Body of pancreas (tissue), 4 donors: ENCODE results near the gene MAGI1. TPM values are rescaled to one million over a fixed set of nuclear protein-coding genes. Genes with fewer than 3 reads are reported as not detected.
A peak's percentile ranks its signal among the peaks of the same experiment; 100 is the strongest.

Experiments
- ATAC-seq: fragments of 150-250 bp; one replicate; pipeline ENCODE4 v1.9.1; 2016
- DNase-seq, 4 donors: peaks; one replicate each; pipeline ENCODE4 v3.0.0-alpha.2; 2019
- H3K27ac ChIP-seq, 4 donors: fragments of 200-600 bp; sonication (generic); 1 replicate in 3 of 4; 2 replicates in 1 of 4; pipeline versions ENCODE4 v1.5.1 to v1.6.1; 2016 to 2019; ENCODE audit warnings: mild to moderate bottlenecking in 1 of 4, mixed read lengths in 1 of 4, moderate library complexity in 1 of 4
- H3K27me3 ChIP-seq, 2 donors: fragments of 200-600 bp; sonication (generic); one replicate each; pipeline ENCODE4 v1.6.0; 2016; ENCODE audit warnings: mild to moderate bottlenecking in 1 of 2
- H3K36me3 ChIP-seq, 2 donors: fragments of 200-600 bp; sonication (generic); replicated peaks in 1 of 2; 2 replicates each; pipeline ENCODE4 v1.5.1; 2016; ENCODE audit warnings: low read depth in 2 of 2; ENCODE audit not compliant: insufficient read depth in 1 of 2
- H3K4me1 ChIP-seq: fragments of 200-600 bp; sonication (generic); one replicate; pipeline ENCODE4 v1.6.0; 2016
- H3K4me3 ChIP-seq, 2 donors: fragments of 200-600 bp; sonication (generic); 1 replicate in 1 of 2; 2 replicates in 1 of 2; pipeline ENCODE4 v1.5.1; 2016 to 2019
- H3K9me3 ChIP-seq, 3 donors: fragments of 200-600 bp; sonication (generic); 1 replicate in 2 of 3; 2 replicates in 1 of 3; pipeline ENCODE4 v1.5.1; 2016
- CTCF ChIP-seq, 7 experiments: fragments of 450-650 bp in 4 of 7; fragments of 200-600 bp in 3 of 7; sonication (generic) in 3 of 7; IDR thresholded peaks; one replicate each; pipeline ENCODE4 v1.5.1; 2016 to 2019; ENCODE audit warnings: antibody characterized with exemption in 7 of 7
- POLR2A ChIP-seq, 3 donors: fragments of 450-650 bp; IDR thresholded peaks; one replicate each; pipeline ENCODE4 v1.6.1; 2016; ENCODE audit warnings: antibody characterized with exemption in 3 of 3, mild to moderate bottlenecking in 2 of 3
- WGBS, 2 donors: methylation state at CpG; one replicate each; pipeline ENCODE4 v1.1.5; 2017; 5-methylcytosine and 5-hydroxymethylcytosine counted together
- intact Hi-C: fragments of 100-400 bp; cut with DNase I; formaldehyde crosslinking; loops from one replicate; pipeline ENCODE4 v1.15.1; 2023
- total RNA-seq, 2 donors: library from RNA; depleted of rRNA; stranded (reverse); fragments of >200 nt; gene quantifications; one replicate each; pipeline ENCODE4 v1.1.0, GENCODE V29; 2016

MAGI1 gene
- total RNA-seq, 2 donors from 2014 or later: 44.2 to 63.6 TPM

DNA sequence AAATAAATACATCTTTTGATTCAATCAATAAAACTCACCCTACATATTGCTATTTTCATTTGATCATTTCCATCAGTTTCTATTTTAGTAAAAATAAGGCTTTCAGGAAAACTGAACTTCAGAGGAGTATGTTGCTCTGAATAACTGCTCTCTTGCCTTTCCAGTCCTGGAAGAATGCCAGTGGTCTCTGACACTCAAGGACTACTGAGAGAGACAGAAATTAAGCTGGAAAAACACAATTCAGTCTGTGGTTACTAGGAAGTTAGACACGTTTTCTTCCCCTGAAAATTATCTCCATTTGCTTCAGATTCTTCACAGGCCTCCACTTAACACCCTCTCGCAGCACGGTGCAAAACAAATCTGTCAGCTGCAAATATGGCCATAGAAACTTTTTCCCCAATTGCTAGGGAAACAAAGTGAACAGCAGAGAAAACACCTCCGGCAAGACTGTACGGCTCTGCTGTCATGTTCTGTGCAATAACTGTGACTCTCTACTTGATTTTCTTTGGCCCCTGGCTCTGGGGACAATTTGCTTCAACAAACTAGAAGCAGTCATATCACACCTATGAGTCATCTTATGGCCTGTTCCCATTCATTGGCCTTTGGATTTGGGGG lies 353.0 kb downstream of the MAGI1 start:
- intact Hi-C loops: no loop called here
- ATAC-seq (no peak), DNase-seq (peak in 3 of 4 donors; percentile 22 to 47 (median 31))
- Histone ChIP-seq H3K27ac (no peak overlapping the region), H3K4me1 (peaks cover 9% of the 10 kb centered on the region), H3K27me3 (no peaks in the 10 kb centered on the region), H3K36me3 (no peaks in the 10 kb centered on the region), H3K9me3 (no peaks in the 10 kb centered on the region), H3K4me3 (no peak overlapping the region)
- 52 to 54% methylated on average over 5 of the region's 5 CpGs for WGBS, 2 donors
- TF ChIP-seq POLR2A (IDR thresholded peaks at IDR 0.05) (no peak), CTCF (IDR thresholded peaks at IDR 0.05) (no peak)

DNA sequence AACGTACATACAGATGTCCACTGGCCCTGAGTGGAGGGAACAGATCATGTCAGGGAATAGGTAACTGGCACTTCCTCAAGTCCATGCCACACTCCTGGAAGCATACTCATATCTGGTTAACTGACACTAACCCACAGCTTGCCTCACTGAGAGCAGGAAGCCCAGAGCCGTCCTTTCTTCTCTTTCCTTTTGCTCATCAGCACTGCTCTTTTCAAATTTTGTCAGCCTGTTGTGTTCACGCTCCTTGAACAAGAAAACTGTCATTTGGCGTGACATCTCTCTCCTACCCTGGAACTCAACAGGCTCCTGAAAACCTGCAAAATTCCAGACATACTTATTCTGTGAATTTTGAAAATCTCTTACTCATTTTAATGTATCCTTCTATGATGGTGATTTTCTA lies 360.2 kb downstream of the MAGI1 start:
- DNase-seq (no peak), ATAC-seq (no peak)
- intact Hi-C loops: no loop called here
- H3K27ac ChIP-seq: no peak overlapping the region
- no peaks in the 10 kb centered on the region for H3K27me3 ChIP-seq
- 86 to 87% methylated on average over 4 of the region's 4 CpGs for WGBS, 2 donors
- H3K36me3 ChIP-seq: no peaks in the 10 kb centered on the region
- TF ChIP-seq POLR2A (IDR thresholded peaks at IDR 0.05): no peak
- no peak for TF ChIP-seq CTCF (IDR thresholded peaks at IDR 0.05)
- peaks cover 15% of the 10 kb centered on the region for H3K4me1 ChIP-seq
- H3K9me3 ChIP-seq: no peaks in the 10 kb centered on the region
- no peak overlapping the region for H3K4me3 ChIP-seq

DNA sequence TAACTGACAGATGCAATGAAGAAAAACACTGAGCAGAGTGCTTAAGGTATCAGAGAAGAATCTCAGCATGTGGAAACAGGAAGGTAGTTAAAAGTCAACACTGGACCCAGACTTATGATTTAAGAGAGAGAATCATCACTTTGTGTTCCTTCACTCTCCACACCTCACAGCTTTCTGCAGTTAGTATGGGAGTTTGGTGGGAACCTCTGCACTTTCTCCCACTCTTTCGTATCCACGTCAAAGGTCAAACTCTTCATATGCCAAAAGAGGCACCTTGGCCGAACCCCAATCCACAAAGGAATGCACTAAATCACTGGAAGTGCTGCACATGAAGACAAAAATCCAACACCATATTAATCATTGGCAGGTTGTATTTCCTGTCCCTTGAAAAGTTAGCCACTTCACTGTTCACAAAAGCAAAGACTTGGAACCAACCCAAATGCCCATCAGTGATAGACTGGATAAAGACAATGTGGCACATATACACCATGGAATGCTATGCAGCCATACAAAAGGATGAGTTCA lies 361.2 kb downstream of the MAGI1 start:
- Histone ChIP-seq H3K27ac (no peak overlapping the region), H3K9me3 (no peaks in the 10 kb centered on the region), H3K27me3 (no peaks in the 10 kb centered on the region), H3K4me1 (peaks cover 15% of the 10 kb centered on the region), H3K4me3 (no peak overlapping the region), H3K36me3 (no peaks in the 10 kb centered on the region)
- TF ChIP-seq POLR2A (IDR thresholded peaks at IDR 0.05) (no peak), CTCF (IDR thresholded peaks at IDR 0.05) (no peak)
- WGBS, 2 donors: 59 to 68% methylated on average over 3 of the region's 3 CpGs
- DNase-seq (no peak), ATAC-seq (no peak)
- intact Hi-C loops: no loop called here

GRCh38 chr3:65676580-65676979 lies 362.1 kb downstream of the MAGI1 start:
- DNase-seq: no peak
- 68 to 69% methylated on average over 2 of the region's 2 CpGs for WGBS, 2 donors
- H3K27ac ChIP-seq: no peak overlapping the region
- no peaks in the 10 kb centered on the region for H3K36me3 ChIP-seq
- TF ChIP-seq CTCF (IDR thresholded peaks at IDR 0.05) (no peak), POLR2A (IDR thresholded peaks at IDR 0.05) (no peak)
- intact Hi-C loops: no loop called here
- no peaks in the 10 kb centered on the region for H3K27me3 ChIP-seq
- no peaks in the 10 kb centered on the region for H3K9me3 ChIP-seq
- H3K4me3 ChIP-seq: no peak overlapping the region
- no peak for ATAC-seq
- peaks cover 15% of the 10 kb centered on the region for H3K4me1 ChIP-seq

GRCh38 chr3:65675011-65675410 lies 363.7 kb downstream of the MAGI1 start:
- Histone ChIP-seq H3K4me1 (peaks cover 15% of the 10 kb centered on the region), H3K9me3 (no peaks in the 10 kb centered on the region), H3K36me3 (no peaks in the 10 kb centered on the region), H3K4me3 (no peak overlapping the region), H3K27ac (no peak overlapping the region), H3K27me3 (no peaks in the 10 kb centered on the region)
- DNase-seq (no peak), ATAC-seq (no peak)
- intact Hi-C loops: no loop called here
- WGBS, 2 donors: 86 to 89% methylated on average over 3 of the region's 3 CpGs
- no peak for TF ChIP-seq POLR2A (IDR thresholded peaks at IDR 0.05)
- no peak for TF ChIP-seq CTCF (IDR thresholded peaks at IDR 0.05)
